NCI-H748 treated with DMSO at 0.1 percent for 48 hours (cell line): Measurements from ENCODE around the gene PHKG1.
"Not testable (repeated sequence)": the region's sequence is repeated elsewhere in the genome, so short reads cannot be mapped to it uniquely, and the experiment has no call there.

Experiments used
- DNase-seq: peaks from one replicate; lab custom pipeline; 2025; lab: John Stamatoyannopoulos, UW

PHKG1 gene

DNA sequence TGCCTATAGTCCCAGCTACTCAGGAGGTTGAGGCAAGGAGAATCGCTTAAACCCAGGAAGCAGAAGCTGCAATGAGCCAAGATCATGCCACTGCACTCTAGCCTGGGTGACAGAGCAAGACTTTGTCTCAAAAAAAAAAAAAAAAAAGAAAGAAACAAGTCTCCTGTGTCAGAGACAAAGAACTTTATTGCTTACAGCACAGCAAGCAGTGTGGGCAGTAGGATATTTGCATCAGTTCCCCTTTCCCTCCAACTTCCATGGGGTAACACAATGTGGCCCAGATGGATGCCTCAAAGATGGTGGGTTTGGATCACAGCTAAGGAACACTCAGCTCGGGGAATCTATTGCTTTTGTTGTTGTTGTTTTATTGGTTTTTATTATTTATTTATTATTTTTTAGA is 47.0 kb downstream of the PHKG1 start:
- DNase-seq, result not testable (repeated sequence)

DNA sequence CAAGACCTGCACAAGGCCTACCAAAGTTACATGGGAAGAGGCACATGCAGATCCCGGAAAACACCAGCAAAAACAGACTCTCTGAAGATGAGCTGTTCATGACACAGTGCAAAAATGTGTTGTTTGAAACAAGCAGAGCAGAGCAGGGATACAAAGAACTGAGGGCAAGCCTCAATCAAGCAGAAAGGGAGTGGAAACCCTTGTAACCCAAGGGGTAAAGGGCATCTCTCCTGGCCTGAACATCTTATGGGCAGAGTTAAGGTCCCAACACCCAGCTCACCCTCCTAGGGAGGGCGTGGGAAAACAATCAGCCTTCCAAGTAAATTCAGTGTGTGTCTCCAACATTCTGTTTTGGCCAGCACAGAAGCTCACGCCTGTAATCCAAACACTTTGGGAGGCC is 52.0 kb downstream of the PHKG1 start:
- no peak for DNase-seq

DNA sequence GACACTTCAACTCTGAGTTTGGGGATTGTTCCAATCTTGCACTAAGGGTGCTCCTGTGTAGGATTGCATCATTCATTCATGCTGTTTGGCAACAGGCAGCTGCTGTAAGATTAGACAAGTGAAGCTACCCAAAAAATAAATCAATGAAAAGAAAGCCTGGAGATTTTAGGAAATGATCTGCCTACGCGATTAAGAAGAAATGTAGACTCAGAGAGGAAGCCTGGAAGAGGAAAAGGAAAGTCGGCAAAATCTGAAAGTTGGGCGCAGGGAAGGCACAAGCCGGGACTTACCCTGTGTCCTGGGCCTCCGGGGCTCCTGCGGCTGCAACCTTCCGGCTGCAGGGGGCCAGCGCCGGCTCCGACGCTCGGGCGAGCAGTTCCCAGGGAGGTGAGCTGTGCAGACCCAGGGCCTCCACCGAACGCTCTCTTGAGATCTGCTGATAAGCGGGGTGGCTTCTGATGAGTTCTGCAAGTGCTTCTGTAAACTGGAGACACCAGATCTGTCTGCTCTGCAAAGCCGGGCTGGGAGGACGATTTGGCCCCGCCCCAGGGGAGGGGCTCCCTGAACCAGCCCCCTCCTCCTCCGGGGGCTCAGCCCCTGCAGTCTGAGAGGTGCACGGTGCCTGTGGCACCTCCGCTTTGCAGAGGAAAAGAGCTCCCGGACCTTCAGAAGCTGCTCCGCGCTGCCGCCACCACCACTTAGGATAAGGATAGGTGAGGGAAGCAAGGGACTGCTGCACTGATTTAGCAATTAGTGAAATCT is 58.9 kb downstream of the PHKG1 start:
- DNase-seq, result peak; percentile 83

DNA sequence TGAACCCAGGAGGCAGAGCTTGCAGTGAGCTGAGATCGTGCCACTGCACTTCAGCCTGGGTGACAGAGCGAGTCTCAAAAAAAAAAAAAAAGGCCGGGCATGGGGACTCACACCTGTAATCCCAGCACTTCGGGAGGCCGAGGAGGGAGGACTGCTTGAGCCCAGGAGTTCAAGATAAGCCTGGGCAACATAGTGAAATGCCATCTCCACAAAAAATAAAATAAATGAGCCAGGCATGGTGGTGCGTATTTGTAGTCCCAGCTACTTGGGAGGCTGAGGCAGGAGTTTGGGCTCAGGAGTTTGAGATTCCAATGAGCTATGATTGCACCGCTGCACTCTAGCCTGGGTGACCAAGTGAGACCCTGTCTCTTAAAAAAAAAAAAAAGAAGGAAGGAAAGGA is 60.2 kb downstream of the PHKG1 start:
- DNase-seq, result not testable (repeated sequence)

DNA sequence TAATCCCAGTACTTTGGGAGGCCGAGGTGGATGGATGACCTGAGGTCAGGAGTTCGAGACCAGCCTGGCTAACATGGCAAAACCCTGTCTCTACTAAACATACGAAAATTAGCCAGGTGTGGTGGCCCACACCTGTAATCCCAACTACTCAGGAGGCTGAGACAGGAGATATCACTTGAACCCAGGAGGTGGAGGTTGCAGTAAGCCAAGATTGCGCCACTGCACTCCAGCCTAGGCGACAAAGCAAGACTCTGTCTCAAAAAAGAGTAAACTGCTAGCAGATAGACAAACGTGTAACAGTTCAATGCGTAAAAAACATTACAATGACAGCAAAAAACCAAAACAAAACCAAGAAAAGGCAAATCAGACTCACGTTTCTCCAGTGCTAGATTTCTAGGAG is 61.2 kb downstream of the PHKG1 start:
- DNase-seq, result not testable (repeated sequence)

DNA sequence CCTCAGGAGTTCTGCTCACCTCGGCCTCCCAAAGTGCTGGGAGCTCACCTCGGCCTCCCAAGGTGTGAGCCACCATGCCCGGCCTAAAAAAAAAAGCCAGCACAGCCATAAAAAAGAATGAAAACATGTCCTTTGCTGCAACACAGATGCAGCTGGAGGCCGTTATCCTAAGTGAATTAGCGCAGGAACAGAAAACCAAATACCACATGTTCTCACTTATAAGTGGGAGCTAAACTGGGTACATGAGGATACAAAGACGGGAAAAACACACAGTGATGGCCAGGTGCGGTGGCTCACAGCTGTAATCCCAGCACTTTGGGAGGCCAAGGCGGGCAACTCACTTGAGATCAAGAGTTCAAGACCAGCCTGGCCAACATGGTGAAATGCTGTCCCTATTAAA is 62.4 kb downstream of the PHKG1 start:
- DNase-seq, result no peak
